ENCODE data around the gene ADI1.
A peak's percentile ranks its signal among the peaks of the same experiment; 100 is the strongest.
"Not testable (repeated sequence)": the region's sequence is repeated elsewhere in the genome, so short reads cannot be mapped to it uniquely, and the experiment has no call there.

The ADI1 gene

GRCh38 chr2:3450385-3451010 is 68.8 kb downstream of the ADI1 start:
- Mint-ChIP-seq H3K4me1 (ENCODE audit: low read depth) (no peaks in the 10 kb centered on the region), H3K36me3 (ENCODE audit: low read depth) (peaks cover 93% of the 10 kb centered on the region), H3K4me3 (no peak overlapping the region), H3K27me3 (no peaks in the 10 kb centered on the region), H3K27ac (peak overlapping the region; percentile 27), H3K9me3 (no peaks in the 10 kb centered on the region)
- DNase-seq = no peak

- no peak overlapping the region for H3K4me3 Mint-ChIP-seq
- no peaks in the 10 kb centered on the region for H3K9me3 Mint-ChIP-seq
- DNase-seq = no peak
- no peaks in the 10 kb centered on the region for H3K27me3 Mint-ChIP-seq
- H3K27ac Mint-ChIP-seq = no peak overlapping the region
- no peaks in the 10 kb centered on the region for H3K4me1 Mint-ChIP-seq (ENCODE audit: low read depth)
- peaks cover 96% of the 10 kb centered on the region for H3K36me3 Mint-ChIP-seq (ENCODE audit: low read depth)
These were observed 69.4 kb downstream of the ADI1 start for GRCh38 chr2:3449936-3450335.

- Mint-ChIP-seq H3K9me3 (no peaks in the 10 kb centered on the region), H3K27me3 (no peaks in the 10 kb centered on the region), H3K4me3 (no peak overlapping the region), H3K27ac (peak overlapping the region; percentile 10), H3K4me1 (ENCODE audit: low read depth) (no peaks in the 10 kb centered on the region), H3K36me3 (ENCODE audit: low read depth) (peaks cover 98% of the 10 kb centered on the region)
- no peak for DNase-seq
These were observed 70.2 kb downstream of the ADI1 start for GRCh38 chr2:3449086-3449485.

DNA sequence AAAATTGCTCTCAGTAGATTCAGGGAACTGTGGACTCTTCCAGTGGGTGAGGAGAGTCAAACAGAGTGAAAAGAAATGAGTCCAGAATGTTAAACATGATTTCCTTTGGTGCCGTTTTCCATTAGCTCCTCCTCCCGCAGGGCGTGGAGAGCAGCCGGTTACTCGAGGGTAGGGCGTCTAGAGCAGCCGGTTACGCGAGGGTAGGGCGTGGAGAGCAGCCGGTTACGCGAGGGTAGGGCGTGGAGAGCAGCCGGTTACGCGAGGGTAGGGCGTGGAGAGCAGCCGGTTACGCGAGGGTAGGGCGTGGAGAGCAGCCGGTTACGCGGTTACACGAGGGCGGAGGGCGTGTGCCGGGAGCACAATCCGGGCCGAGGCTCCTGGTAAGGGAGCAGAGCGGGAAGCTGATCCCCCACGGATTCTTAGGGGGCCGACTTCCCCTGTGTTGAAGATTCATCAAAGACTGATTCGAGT is 70.9 kb downstream of the ADI1 start:
- H3K4me1 Mint-ChIP-seq (ENCODE audit: low read depth); H3K9me3 Mint-ChIP-seq; DNase-seq; H3K4me3 Mint-ChIP-seq; H3K27ac Mint-ChIP-seq; H3K27me3 Mint-ChIP-seq: not testable (repeated sequence)
- H3K36me3 Mint-ChIP-seq (ENCODE audit: low read depth) = peaks cover 99% of the 10 kb centered on the region

DNA sequence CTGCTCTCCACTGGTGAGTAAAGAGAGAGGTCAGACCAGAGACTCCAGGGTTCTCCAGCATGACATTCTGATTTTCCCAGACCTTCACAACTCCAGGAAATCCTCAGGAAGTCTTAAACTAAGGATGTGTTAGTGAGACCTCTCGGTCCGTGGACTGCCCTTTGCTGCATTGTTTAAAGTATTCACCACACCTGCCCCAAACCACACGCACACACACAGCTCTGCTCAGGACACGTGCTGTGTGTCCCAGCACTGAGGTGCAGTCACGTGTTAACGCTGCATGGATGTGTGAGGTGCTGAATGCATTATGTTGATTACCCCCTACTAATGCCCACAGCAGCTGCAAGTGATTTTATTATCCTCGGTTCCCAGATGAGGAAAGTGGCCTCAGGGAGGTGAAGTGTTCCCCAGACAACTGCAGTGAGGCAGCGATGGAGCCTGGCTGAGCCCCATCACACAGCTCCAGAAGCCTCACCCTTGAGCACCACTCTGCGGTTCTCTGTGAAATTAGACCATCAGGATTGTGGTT is 71.5 kb downstream of the ADI1 start:
- Mint-ChIP-seq H3K4me3 (no peak overlapping the region), H3K27me3 (no peaks in the 10 kb centered on the region), H3K36me3 (ENCODE audit: low read depth) (peaks cover 99% of the 10 kb centered on the region), H3K27ac (no peak overlapping the region), H3K9me3 (no peaks in the 10 kb centered on the region), H3K4me1 (ENCODE audit: low read depth) (no peaks in the 10 kb centered on the region)
- DNase-seq = no peak

Measured in activated T-cell treated with anti-CD3 and anti-CD28 coated beads, Interleukin-2, amount 50 U/mL, for 24 hours (primary cell).